Osteoblast (primary cell): ENCODE data around the gene SF3B6. TPM values are rescaled to one million over a fixed set of nuclear protein-coding genes. Genes with fewer than 3 reads are reported as not detected.

Source experiments
- DNase-seq: peaks from one replicate; pipeline ENCODE4 v3.0.0; 2011; ENCODE audit warnings: low spot score, mixed read lengths; ENCODE audit not compliant: insufficient read length; ENCODE audit errors: missing footprints
- H2AFZ ChIP-seq: 2 replicates; pipeline ENCODE4 v1.6.0; 2011; ENCODE audit warnings: mild to moderate bottlenecking, low read length
- H3K27ac ChIP-seq: 2 replicates; pipeline ENCODE4 v1.5.1; 2011; ENCODE audit warnings: mild to moderate bottlenecking, low read depth, low read length, moderate library complexity
- H3K27me3 ChIP-seq: 2 replicates; pipeline ENCODE4 v1.6.0; 2012; ENCODE audit warnings: mild to moderate bottlenecking, control low read depth, inconsistent platforms, low read length, moderate library complexity; ENCODE audit not compliant: insufficient read depth
- H3K36me3 ChIP-seq: 2 replicates; pipeline ENCODE4 v1.5.1; 2011; ENCODE audit warnings: mild to moderate bottlenecking, low read length, control low read depth, moderate library complexity; ENCODE audit not compliant: insufficient read depth
- H3K4me1 ChIP-seq: 2 replicates; pipeline ENCODE4 v1.5.1; 2011; ENCODE audit warnings: mild to moderate bottlenecking, low read length, control low read depth, moderate library complexity; ENCODE audit not compliant: insufficient read depth
- H3K4me2 ChIP-seq: 2 replicates; pipeline ENCODE4 v1.6.0; 2011; ENCODE audit warnings: mild to moderate bottlenecking, low read length; ENCODE audit not compliant: insufficient read depth
- H3K4me3 ChIP-seq: fragments of 200-600 bp; sonication (generic); 3 replicates; pipeline ENCODE4 v1.5.1; 2012; ENCODE audit warnings: mild to moderate bottlenecking, low read length, inconsistent platforms; ENCODE audit not compliant: insufficient read depth
- H3K79me2 ChIP-seq: 2 replicates; pipeline ENCODE4 v1.6.0; 2012; ENCODE audit warnings: mild to moderate bottlenecking, low read length, control low read depth, inconsistent platforms; ENCODE audit not compliant: insufficient read depth
- H3K9me3 ChIP-seq: 2 replicates; pipeline ENCODE4 v1.5.1; 2011; ENCODE audit warnings: low read depth, low read length, control low read depth
- H4K20me1 ChIP-seq: 2 replicates; pipeline ENCODE4 v1.6.0; 2012; ENCODE audit warnings: mild to moderate bottlenecking, low read length, control low read depth; ENCODE audit not compliant: insufficient read depth
- total RNA-seq: library from RNA; depleted of rRNA; stranded (reverse); fragments of >200 nt; gene quantifications from 2 replicates; pipeline ENCODE4 v1.2.3, GENCODE V29; 2012
- TF ChIP-seq, protein P1 (sequence below): IDR thresholded peaks from 2 replicates; pipeline ENCODE4 v1.5.1; 2011; ENCODE audit warnings: mild to moderate bottlenecking, low read depth, low read length, moderate library complexity; ENCODE audit errors: extremely low read depth

Gene SF3B6
- total RNA-seq, 1 donor = 96.6 TPM

DNA sequence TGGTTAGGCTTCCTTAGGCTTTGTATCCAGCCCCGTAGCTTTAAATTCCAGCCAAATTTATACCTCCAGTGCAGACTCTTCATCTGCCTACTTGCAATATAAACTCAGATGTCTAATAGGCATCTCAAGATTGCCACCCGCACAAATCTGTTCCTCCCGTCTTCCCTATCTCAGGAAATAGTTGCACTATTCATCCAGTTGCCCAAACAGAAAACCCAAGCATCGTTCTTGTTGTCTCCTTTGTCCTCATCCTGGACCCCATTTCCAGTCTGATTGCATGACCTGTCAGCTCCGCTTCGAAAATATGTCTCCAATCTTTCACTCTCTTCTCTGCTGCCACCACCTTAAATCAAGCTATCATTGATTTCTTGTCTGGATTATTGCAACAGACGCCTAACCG is 24.3 kb downstream of the SF3B6 start:
- no peak overlapping the region for H3K27ac ChIP-seq
- no peaks in the 10 kb centered on the region for H3K36me3 ChIP-seq
- no peaks in the 10 kb centered on the region for H3K9me3 ChIP-seq
- peaks cover 3% of the 10 kb centered on the region for H3K27me3 ChIP-seq
- TF ChIP-seq, protein P1, sequence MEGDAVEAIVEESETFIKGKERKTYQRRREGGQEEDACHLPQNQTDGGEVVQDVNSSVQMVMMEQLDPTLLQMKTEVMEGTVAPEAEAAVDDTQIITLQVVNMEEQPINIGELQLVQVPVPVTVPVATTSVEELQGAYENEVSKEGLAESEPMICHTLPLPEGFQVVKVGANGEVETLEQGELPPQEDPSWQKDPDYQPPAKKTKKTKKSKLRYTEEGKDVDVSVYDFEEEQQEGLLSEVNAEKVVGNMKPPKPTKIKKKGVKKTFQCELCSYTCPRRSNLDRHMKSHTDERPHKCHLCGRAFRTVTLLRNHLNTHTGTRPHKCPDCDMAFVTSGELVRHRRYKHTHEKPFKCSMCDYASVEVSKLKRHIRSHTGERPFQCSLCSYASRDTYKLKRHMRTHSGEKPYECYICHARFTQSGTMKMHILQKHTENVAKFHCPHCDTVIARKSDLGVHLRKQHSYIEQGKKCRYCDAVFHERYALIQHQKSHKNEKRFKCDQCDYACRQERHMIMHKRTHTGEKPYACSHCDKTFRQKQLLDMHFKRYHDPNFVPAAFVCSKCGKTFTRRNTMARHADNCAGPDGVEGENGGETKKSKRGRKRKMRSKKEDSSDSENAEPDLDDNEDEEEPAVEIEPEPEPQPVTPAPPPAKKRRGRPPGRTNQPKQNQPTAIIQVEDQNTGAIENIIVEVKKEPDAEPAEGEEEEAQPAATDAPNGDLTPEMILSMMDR = no peak
- no peak for DNase-seq
- H2AFZ ChIP-seq = no peak overlapping the region
- peaks cover 12% of the 10 kb centered on the region for H3K4me1 ChIP-seq
- H4K20me1 ChIP-seq = no peaks in the 10 kb centered on the region
- H3K4me2 ChIP-seq = no peak overlapping the region
- H3K79me2 ChIP-seq = peaks cover 3% of the 10 kb centered on the region
- no peak overlapping the region for H3K4me3 ChIP-seq

DNA sequence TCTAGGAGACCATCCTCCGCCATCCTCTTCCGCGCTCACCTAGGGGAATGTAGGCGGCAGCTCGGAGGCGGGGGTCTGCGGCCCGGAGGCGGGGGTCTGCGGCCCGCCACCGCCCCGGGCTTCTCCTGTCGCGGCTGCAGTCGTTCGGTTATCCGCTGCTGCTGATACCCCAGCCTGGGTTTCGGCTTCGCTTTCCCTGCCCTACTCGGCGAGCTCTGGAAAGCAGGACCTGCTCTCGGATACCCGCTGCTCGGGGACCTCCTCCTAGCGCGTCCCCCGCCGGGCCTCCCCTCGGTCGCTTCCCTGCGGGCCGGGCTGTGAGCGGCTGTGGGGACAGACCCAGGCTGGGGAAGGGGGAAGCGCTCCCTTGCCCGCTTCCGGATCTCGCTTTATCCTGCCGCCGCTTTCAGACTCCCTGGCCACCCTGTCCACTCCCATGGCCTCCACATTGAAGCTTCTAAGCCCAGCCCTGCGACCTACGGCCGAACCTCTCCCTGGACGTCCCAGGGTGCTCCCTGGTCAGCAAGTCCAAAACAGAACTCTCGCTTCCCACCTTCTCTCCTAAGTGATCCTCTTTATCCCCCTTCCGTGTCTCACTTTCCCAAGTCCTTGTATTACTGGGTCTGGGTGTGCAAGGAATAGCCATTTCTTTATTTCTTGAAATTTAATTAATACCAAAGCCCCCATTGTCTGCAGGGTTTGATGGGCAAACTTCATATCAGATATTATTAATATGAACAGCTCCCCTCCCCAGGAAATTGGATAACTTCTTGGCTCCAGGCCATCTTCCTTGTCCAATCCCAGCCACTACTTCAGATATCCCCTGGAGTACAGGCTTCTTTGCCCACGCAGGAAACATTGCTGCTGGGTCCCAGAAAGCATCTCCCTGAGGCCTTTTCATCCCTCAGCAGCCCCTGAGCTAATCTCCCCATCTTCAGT is 25.8 kb downstream of the SF3B6 start:
- peak; percentile 73 for DNase-seq
- TF ChIP-seq, protein P1 = no peak
- Histone ChIP-seq H3K36me3 (no peaks in the 10 kb centered on the region), H3K4me2 (peak overlapping the region; percentile 86), H3K79me2 (peaks cover 14% of the 10 kb centered on the region), H3K4me1 (peaks cover 20% of the 10 kb centered on the region), H3K27ac (no peak overlapping the region), H4K20me1 (no peaks in the 10 kb centered on the region), H3K27me3 (peaks cover 3% of the 10 kb centered on the region), H2AFZ (peak overlapping the region; percentile 85), H3K9me3 (no peaks in the 10 kb centered on the region), H3K4me3 (peak overlapping the region; percentile 77)

DNA sequence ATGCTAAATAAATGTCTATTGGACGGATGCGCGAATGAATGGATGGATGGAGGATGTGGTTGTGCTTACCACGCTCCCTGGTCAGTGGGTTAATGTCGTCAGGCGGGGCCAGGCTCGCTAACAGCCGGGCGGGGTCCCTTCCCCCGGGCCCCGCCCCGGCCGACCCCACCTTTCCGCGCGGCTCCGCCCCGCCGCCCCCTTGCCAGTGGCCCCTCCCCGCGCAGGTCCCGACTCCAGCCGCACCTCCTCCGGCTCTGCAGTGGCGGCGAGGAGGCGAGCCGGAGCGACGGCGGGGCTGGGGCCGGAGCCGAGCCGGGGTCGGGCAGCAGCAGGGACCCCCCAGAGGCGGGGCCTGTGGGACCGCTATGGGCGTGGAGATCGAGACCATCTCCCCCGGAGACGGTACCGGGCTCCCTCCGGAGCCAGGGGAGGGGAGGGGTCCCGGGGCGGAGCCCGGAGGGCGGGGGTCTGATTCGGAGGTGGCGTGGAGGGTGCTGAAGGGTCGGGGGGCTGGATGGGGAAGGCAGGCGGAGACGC is 26.6 kb downstream of the SF3B6 start, which contains the start of gene FKBP1B:
Gene FKBP1B (plus strand): TSS at position 257 of the 537 bp plus-strand sequence. CDS start 109 bp downstream, at position 366.
- peak within 1 kb of the TSS; percentile 77 for H3K4me3 ChIP-seq
- DNase-seq = no peak

More for the DNA sequence above, 26.6 kb downstream of the SF3B6 start, which contains the start of gene FKBP1B:
- Histone ChIP-seq H3K79me2 (peaks cover 19% of the 10 kb centered on the region), H2AFZ (peak within 1 kb of the TSS; percentile 85), H3K27me3 (peaks cover 3% of the 10 kb centered on the region), H4K20me1 (no peaks in the 10 kb centered on the region), H3K4me2 (peak within 1 kb of the TSS; percentile 86), H3K27ac (no peak within 1 kb of the TSS), H3K36me3 (no peaks in the 10 kb centered on the region), H3K9me3 (no peaks in the 10 kb centered on the region), H3K4me1 (peaks cover 20% of the 10 kb centered on the region)
- TF ChIP-seq, protein P1 = no peak
